Endothelial cell of umbilical vein (primary cell): ENCODE results near the gene BLOC1S4. TPM values are rescaled to one million over a fixed set of nuclear protein-coding genes. Genes with fewer than 3 reads are reported as not detected.

Experiments
- BruUV-seq: library from RNA; stranded (reverse); fragments of 400-500 nt; replicated peaks from 2 replicates; lab custom pipeline; 2021; lab: Mats Ljungman, UMichigan
- CTCF ChIA-PET: fragments of 300-600, 350-600 bp; sonication (Branson Sonifier 250); formaldehyde crosslinking; loops from one replicate; lab custom pipeline; 2021; ENCODE audit warnings: antibody characterized with exemption, inconsistent platforms; lab: Charles Lee
- POLR2A ChIA-PET: fragments of 300-600, 350-600 bp; sonication (Branson Sonifier 250); formaldehyde crosslinking; loops from one replicate; lab custom pipeline; 2021; ENCODE audit warnings: antibody characterized with exemption, inconsistent platforms; lab: Charles Lee
- DNase-seq: peaks from one replicate; pipeline ENCODE4 v3.0.0-alpha.2; 2011; ENCODE audit warnings: low read depth, low spot score
- FAIRE-seq: peaks from 2 replicates; lab custom pipeline; 2011; peaks lifted over from hg19 to GRCh38; lab: Jason Lieb, UNC
- H2AFZ ChIP-seq: 2 replicates; pipeline ENCODE4 v1.6.0; 2012; ENCODE audit warnings: low read depth, low read length, control low read depth, inconsistent platforms
- H3K27ac ChIP-seq: 2 replicates; pipeline ENCODE4 v1.5.1; 2011; ENCODE audit warnings: low read depth, mild to moderate bottlenecking, control low read depth, low read length, moderate library complexity; ENCODE audit not compliant: insufficient read depth
- H3K27me3 ChIP-seq, 2 experiments: 2 replicates each; pipeline versions ENCODE4 v1.6.0 to v1.6.1; 2011; ENCODE audit warnings: low read length in 2 of 2, mixed read lengths in 1 of 2; ENCODE audit not compliant: control insufficient read depth in 2 of 2, insufficient read depth in 2 of 2
- H3K36me3 ChIP-seq, 2 experiments: 2 replicates in 1 of 2; 3 replicates in 1 of 2; pipeline ENCODE4 v1.5.1; 2011; ENCODE audit warnings: low read length in 2 of 2, mild to moderate bottlenecking in 1 of 2, moderate library complexity in 1 of 2; ENCODE audit not compliant: control insufficient read depth in 2 of 2, insufficient read depth in 2 of 2; ENCODE audit errors: extremely low read depth in 1 of 2
- H3K4me1 ChIP-seq: 3 replicates; pipeline ENCODE4 v1.5.1; 2011; ENCODE audit warnings: mild to moderate bottlenecking, low read length; ENCODE audit not compliant: control insufficient read depth, insufficient read depth; ENCODE audit errors: extremely low read depth
- H3K4me2 ChIP-seq: 2 replicates; pipeline ENCODE4 v1.6.1; 2011; ENCODE audit warnings: low read length, control low read depth, mixed read lengths; ENCODE audit not compliant: insufficient read depth
- H3K4me3 ChIP-seq, 3 experiments: fragments of 200-600 bp in 1 of 3; sonication (generic), shearing (Covaris generic) in 1 of 3; replicated peaks in 1 of 3; 2 replicates each; pipeline ENCODE4 v1.5.1; 2011 to 2016; ENCODE audit warnings: control low read depth in 3 of 3, low read length in 3 of 3, mild to moderate bottlenecking in 2 of 3, inconsistent platforms in 1 of 3, low read depth in 1 of 3, moderate library complexity in 1 of 3; ENCODE audit not compliant: insufficient read depth in 1 of 3
- H3K79me2 ChIP-seq: 2 replicates; pipeline ENCODE4 v1.6.0; 2012; ENCODE audit warnings: low read length, inconsistent platforms; ENCODE audit not compliant: control insufficient read depth, insufficient read depth
- H3K9ac ChIP-seq: replicated peaks from 2 replicates; pipeline ENCODE3; 2011; ENCODE audit warnings: low read length, control low read depth; ENCODE audit not compliant: insufficient read depth; ENCODE audit errors: extremely low read depth
- H3K9me1 ChIP-seq: replicated peaks from 3 replicates; pipeline ENCODE4 v1.6.0; 2011; ENCODE audit warnings: mild to moderate bottlenecking, low read length; ENCODE audit not compliant: control insufficient read depth, insufficient read depth; ENCODE audit errors: extremely low read depth
- H3K9me3 ChIP-seq: replicated peaks from 2 replicates; pipeline ENCODE4 v1.5.1; 2012; ENCODE audit warnings: low read length, inconsistent platforms; ENCODE audit not compliant: control insufficient read depth, insufficient read depth
- H4K20me1 ChIP-seq: replicated peaks from 2 replicates; pipeline ENCODE3; 2011; ENCODE audit warnings: mild to moderate bottlenecking, low read length; ENCODE audit not compliant: control insufficient read depth, insufficient read depth; ENCODE audit errors: extremely low read depth
- EZH2 ChIP-seq: IDR thresholded peaks from 2 replicates; pipeline ENCODE4 v1.6.1; 2012; ENCODE audit warnings: borderline replicate concordance, low read depth, mild to moderate bottlenecking, moderate library complexity, low read length, inconsistent platforms; ENCODE audit not compliant: severe bottlenecking
- FOS ChIP-seq: IDR thresholded peaks from 2 replicates; pipeline ENCODE4 v1.6.1; 2011; ENCODE audit warnings: mild to moderate bottlenecking, low read length, moderate library complexity, borderline replicate concordance; ENCODE audit not compliant: insufficient read depth
- GATA2 ChIP-seq: IDR thresholded peaks from 2 replicates; pipeline ENCODE4 v1.7.0; 2011; ENCODE audit warnings: low read depth, mild to moderate bottlenecking, moderate library complexity, mixed read lengths, low read length; ENCODE audit not compliant: insufficient read length, insufficient read depth
- MYC ChIP-seq: IDR thresholded peaks from one replicate; pipeline ENCODE4 v1.6.1; 2011; ENCODE audit warnings: mild to moderate bottlenecking, low read depth, low read length
- POLR2A ChIP-seq: IDR thresholded peaks from 2 replicates; pipeline ENCODE4 v1.6.1; 2012; ENCODE audit warnings: low read depth, mild to moderate bottlenecking, control low read depth, low read length
- POLR2AphosphoS5 ChIP-seq: IDR thresholded peaks from 2 replicates; pipeline ENCODE4 v1.6.1; 2012; ENCODE audit warnings: low read depth, mild to moderate bottlenecking, control low read depth, low read length, moderate library complexity; ENCODE audit not compliant: insufficient read depth
- dilution Hi-C: fragments of 300-500 bp; cut with MboI; formaldehyde crosslinking; loops from one replicate; pipeline ENCODE4 v1.15.0; 2019; ENCODE audit warnings: low sequenced_read_pairs; ENCODE audit not compliant: extremely low pct_ligation_motif_present
- intact Hi-C: fragments of 100-400 bp; cut with micrococcal nuclease; formaldehyde crosslinking; loops from one replicate; pipeline ENCODE4 v1.10.0; 2022
- polyA plus RNA-seq, 4 experiments: library from polyadenylated mRNA; depleted of rRNA in 3 of 4; stranded (reverse) in 3 of 4; unstranded in 1 of 4; fragments of >200 nt; gene quantifications; 2 replicates each; pipeline versions ENCODE4 v1.2.1 to v1.2.3, GENCODE V29; 2011 to 2012; ENCODE audit warnings: missing spikeins in 1 of 4
- total RNA-seq: library from RNA; stranded (reverse); gene quantifications from 2 replicates; pipeline ENCODE4 v1.2.3, GENCODE V29; 2021
- TF ChIP-seq, protein P1 (sequence below): IDR thresholded peaks from 2 replicates; pipeline ENCODE4 v1.6.1; 2011; ENCODE audit not compliant: insufficient read depth, insufficient read length
- TF ChIP-seq, protein P2 (sequence below), 2 donors: IDR thresholded peaks; 1 replicate in 1 of 2; 2 replicates in 1 of 2; pipeline ENCODE4 v1.5.1; 2011; ENCODE audit warnings: low read length in 2 of 2, mild to moderate bottlenecking in 2 of 2, moderate library complexity in 2 of 2, control low read depth in 1 of 2, inconsistent platforms in 1 of 2, low read depth in 1 of 2; ENCODE audit not compliant: insufficient read depth in 1 of 2; ENCODE audit errors: extremely low read depth in 1 of 2

The BLOC1S4 gene
- total and polyA plus RNA-seq, 2 donors (not counting 3 experiments of a cell fraction or from before 2014, with no cell fraction given) = 12.7 to 16.9 TPM

DNA sequence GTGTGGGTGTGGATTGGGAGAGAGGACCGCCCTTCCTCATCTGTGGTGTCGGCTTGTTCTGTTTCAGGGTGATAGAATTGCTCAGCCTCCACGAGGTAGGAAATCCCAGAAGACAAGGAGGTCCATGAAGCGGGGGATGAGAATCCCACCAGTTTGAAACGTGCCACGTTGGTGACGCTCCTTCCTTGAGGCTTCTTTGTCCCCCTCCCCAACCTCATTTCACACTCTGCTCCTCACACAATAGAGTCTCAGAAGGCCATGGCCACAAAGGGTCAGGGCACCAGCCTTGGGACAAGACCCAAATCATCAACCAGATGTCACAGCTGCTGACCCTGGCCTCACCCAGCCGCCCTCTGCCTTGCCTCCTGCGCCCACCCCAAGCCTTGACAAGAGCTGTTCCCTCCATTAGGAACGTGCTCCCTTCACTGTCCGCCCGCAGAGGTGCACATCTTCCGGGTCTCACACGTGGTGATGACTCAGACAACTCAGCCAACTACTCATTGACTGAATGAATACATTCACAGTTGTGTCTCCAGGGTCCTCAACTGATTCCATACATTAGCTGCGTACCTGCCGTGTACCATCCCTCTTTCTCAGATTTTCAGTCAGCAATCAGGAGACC lies 18.3 kb downstream of the BLOC1S4 start:
- DNase-seq = no peak
- Histone ChIP-seq H4K20me1 (no peaks in the 10 kb centered on the region), H3K9me1 (no peaks in the 10 kb centered on the region), H3K36me3 (no peaks in the 10 kb centered on the region), H3K4me2 (no peak overlapping the region), H2AFZ (no peak overlapping the region), H3K4me1 (peaks cover 3% of the 10 kb centered on the region), H3K79me2 (no peaks in the 10 kb centered on the region), H3K9me3 (no peaks in the 10 kb centered on the region), H3K9ac (no peak overlapping the region), H3K4me3 (no peak overlapping the region), H3K27me3 (no peaks in the 10 kb centered on the region), H3K27ac (no peak overlapping the region)
- ChIA-PET CTCF (interaction anchor here (1.0 kb wide), 2 partner anchors 142 to 152 kb away, joined by 3 to 4 read pairs; no protein-coding TSS in a partner anchor), POLR2A (interaction anchor here (0.5 kb wide), 1 partner anchor 50 kb away, joined by 3 read pairs; no protein-coding TSS in a partner anchor)
- dilution Hi-C loops (no loop called here), intact Hi-C loops (no loop called here)
- TF ChIP-seq GATA2 (no peak), POLR2A (no peak), POLR2AphosphoS5 (no peak), FOS (no peak)
- FAIRE-seq = no peak
- BruUV-seq = no TSS peak

DNA sequence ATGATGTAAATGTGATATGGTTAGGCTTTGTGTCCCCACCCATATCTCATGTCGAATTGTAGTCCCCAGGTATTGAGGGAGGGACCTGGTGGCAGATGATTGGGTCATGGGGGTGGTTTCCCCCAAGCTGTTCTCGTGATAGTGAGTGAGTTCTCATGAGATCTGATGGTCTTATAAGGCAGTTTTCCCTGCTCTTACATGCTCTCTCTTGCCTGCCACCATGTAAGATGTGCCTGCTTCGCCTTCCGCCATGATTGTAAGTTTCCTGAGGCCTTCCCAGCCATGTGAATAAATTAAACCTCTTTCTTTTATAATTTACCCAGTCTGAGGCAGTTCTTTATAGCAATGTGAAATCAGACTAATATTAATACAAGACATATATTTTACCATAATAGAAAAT lies 23.9 kb downstream of the BLOC1S4 start:
- H2AFZ ChIP-seq = no peak overlapping the region
- no peaks in the 10 kb centered on the region for H4K20me1 ChIP-seq
- no TSS peak for BruUV-seq
- ChIA-PET POLR2A (no interaction called here), CTCF (interaction anchor here (1.0 kb wide), 1 partner anchor 134 kb away, joined by 3 read pairs; no protein-coding TSS in a partner anchor)
- no peak overlapping the region for H3K4me2 ChIP-seq
- intact Hi-C loops (no loop called here), dilution Hi-C loops (no loop called here)
- H3K79me2 ChIP-seq = no peaks in the 10 kb centered on the region
- TF ChIP-seq, protein P1, sequence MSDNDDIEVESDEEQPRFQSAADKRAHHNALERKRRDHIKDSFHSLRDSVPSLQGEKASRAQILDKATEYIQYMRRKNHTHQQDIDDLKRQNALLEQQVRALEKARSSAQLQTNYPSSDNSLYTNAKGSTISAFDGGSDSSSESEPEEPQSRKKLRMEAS = no peak
- TF ChIP-seq EZH2 (no peak), POLR2A (no peak), FOS (no peak), MYC (no peak), POLR2AphosphoS5 (no peak)
- TF ChIP-seq, protein P2, sequence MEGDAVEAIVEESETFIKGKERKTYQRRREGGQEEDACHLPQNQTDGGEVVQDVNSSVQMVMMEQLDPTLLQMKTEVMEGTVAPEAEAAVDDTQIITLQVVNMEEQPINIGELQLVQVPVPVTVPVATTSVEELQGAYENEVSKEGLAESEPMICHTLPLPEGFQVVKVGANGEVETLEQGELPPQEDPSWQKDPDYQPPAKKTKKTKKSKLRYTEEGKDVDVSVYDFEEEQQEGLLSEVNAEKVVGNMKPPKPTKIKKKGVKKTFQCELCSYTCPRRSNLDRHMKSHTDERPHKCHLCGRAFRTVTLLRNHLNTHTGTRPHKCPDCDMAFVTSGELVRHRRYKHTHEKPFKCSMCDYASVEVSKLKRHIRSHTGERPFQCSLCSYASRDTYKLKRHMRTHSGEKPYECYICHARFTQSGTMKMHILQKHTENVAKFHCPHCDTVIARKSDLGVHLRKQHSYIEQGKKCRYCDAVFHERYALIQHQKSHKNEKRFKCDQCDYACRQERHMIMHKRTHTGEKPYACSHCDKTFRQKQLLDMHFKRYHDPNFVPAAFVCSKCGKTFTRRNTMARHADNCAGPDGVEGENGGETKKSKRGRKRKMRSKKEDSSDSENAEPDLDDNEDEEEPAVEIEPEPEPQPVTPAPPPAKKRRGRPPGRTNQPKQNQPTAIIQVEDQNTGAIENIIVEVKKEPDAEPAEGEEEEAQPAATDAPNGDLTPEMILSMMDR (IDR thresholded peaks at IDR 0.05; ENCODE audit: extremely low read depth in 1 of 2, insufficient read depth in 1 of 2, low read depth in 1 of 2, low read length in 2 of 2) = no peak
- H3K4me3 ChIP-seq = no peak overlapping the region
- H3K27ac ChIP-seq = no peak overlapping the region
- H3K9ac ChIP-seq = no peak overlapping the region
- H3K4me1 ChIP-seq = no peaks in the 10 kb centered on the region
- peaks cover 0 to 1% of the 10 kb centered on the region in 2 experiments for H3K27me3 ChIP-seq
- no peaks in the 10 kb centered on the region for H3K36me3 ChIP-seq
- H3K9me3 ChIP-seq = no peaks in the 10 kb centered on the region
- no peaks in the 10 kb centered on the region for H3K9me1 ChIP-seq
- FAIRE-seq (no peak), DNase-seq (no peak)
